Spleen (tissue), 7 donors: ENCODE data around the gene GLUD1.
"Not testable (repeated sequence)": the region's sequence is repeated elsewhere in the genome, so short reads cannot be mapped to it uniquely, and the experiment has no call there.

ENCODE experiments used
- POLR2A ChIP-seq, 3 donors: fragments of 450-650 bp; IDR thresholded peaks; one replicate each; pipeline ENCODE4 v1.5.1; 2017; ENCODE audit warnings: antibody characterized with exemption in 3 of 3, mild to moderate bottlenecking in 1 of 3
- POLR2AphosphoS5 ChIP-seq, 3 donors: sonication (generic); formaldehyde crosslinking; IDR thresholded peaks; one replicate each; pipeline ENCODE4 v1.5.1; 2017; ENCODE audit warnings: antibody characterized with exemption in 3 of 3
- TF ChIP-seq, protein P1 (sequence below), 11 experiments: fragments of 200-600 bp in 7 of 11; fragments of 450-650 bp in 4 of 11; sonication (generic) in 4 of 11; IDR thresholded peaks in 8 of 11; conservative IDR thresholded peaks in 3 of 11; 1 replicate in 7 of 11; 2 replicates in 4 of 11; pipeline versions ENCODE4 v1.4.0 to v1.8.0; 2016 to 2021; ENCODE audit warnings: antibody characterized with exemption in 11 of 11, inconsistent platforms in 4 of 11, mild to moderate bottlenecking in 1 of 11
- donor health status: DM: no; HTN: no; CAD: no; lungs with moderate emphysema.
- donor health status: DM: no; HTN: no; CAD: no.
- donor health status: DM: no; HTN: no; CAD: no.

DNA sequence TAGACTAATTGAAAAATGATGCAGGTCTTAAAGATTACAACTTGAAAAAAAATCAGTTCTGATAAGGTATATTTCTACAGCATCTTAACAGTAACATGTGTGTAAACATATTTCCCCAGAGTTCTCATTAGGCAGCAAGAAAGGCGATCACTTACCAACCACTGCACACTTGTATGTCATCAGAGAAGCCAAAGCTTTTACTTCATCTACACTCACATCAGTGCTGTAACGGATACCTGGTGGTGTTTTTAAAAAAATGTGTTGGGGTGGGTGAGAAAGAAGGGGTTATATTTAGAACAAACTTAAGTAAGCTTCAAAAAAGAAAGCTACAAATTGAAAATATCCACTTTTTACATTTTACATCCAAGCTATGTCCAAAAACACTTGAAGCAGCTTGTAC lies 18.2 kb downstream of the GLUD1 start:
- not testable (repeated sequence) for TF ChIP-seq POLR2AphosphoS5, POLR2A (IDR thresholded peaks at IDR 0.05)
- TF ChIP-seq, protein P1, sequence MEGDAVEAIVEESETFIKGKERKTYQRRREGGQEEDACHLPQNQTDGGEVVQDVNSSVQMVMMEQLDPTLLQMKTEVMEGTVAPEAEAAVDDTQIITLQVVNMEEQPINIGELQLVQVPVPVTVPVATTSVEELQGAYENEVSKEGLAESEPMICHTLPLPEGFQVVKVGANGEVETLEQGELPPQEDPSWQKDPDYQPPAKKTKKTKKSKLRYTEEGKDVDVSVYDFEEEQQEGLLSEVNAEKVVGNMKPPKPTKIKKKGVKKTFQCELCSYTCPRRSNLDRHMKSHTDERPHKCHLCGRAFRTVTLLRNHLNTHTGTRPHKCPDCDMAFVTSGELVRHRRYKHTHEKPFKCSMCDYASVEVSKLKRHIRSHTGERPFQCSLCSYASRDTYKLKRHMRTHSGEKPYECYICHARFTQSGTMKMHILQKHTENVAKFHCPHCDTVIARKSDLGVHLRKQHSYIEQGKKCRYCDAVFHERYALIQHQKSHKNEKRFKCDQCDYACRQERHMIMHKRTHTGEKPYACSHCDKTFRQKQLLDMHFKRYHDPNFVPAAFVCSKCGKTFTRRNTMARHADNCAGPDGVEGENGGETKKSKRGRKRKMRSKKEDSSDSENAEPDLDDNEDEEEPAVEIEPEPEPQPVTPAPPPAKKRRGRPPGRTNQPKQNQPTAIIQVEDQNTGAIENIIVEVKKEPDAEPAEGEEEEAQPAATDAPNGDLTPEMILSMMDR (IDR thresholded peaks at IDR 0.05 in 8 of 11, conservative IDR thresholded peaks at IDR 0.05 in 3 of 11): not testable (repeated sequence)
